ENCODE measurements around the gene OPN1MW.
"Not testable (repeated sequence)": the region's sequence is repeated elsewhere in the genome, so short reads cannot be mapped to it uniquely, and the experiment has no call there.

The OPN1MW gene

DNA sequence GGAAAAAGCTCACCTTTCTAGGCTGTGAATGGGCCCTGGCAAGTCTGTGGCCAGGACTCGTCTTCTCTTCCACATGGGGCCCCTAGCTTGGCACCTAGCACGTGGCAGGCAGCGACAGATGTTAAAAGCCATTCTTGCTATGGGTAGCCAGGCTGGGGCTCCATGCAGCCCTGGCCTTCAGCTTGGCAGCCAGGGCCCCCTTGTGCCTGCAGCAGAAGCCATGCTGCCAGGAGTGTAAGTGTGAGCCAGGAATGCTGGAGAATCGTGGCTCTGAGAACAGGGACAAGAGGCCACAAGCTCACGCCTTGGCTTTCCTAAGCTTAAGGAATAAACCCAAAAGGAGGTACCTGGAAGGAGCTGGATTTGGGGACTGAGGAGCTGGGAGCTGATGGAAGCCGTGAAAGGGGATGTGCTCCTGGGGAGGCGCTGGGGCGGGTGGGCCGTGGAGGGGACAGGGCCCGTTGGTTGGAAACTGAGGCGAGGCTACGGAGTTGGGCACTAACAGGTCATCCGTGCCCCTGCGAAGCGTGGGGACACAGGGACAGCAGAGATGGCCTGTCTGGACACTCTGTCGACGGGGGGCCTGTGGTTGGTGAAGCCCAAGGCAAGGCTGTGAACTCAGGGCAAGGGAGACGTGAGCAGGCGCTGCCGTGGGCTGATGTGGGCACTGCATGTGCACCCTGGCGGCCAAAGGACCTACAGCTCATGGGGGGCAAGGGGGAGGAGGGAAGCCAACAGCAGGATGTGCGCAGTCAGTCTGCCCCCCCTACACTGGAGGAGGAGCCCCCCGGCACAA lies 39.2 kb upstream of the OPN1MW start:
- H3K4me2 ChIP-seq (ENCODE audit: low read depth, low read length): no peak overlapping the region
- no peaks in the 10 kb centered on the region for H4K20me1 ChIP-seq (ENCODE audit: insufficient read depth, low read length)
- no peaks in the 10 kb centered on the region for H3K9me3 ChIP-seq (replicated peaks; ENCODE audit: insufficient read depth, low read length)
- no peaks in the 10 kb centered on the region for H3K79me2 ChIP-seq (ENCODE audit: low read length)
- H3K36me3 ChIP-seq (replicated peaks; ENCODE audit: insufficient read depth, low read length): no peaks in the 10 kb centered on the region
- no peak overlapping the region for H3K27ac ChIP-seq (ENCODE audit: low read length)
- no peak overlapping the region for H3K4me3 ChIP-seq (ENCODE audit: low read length)
- H3F3A ChIP-seq (ENCODE audit: insufficient read depth, low read length): no peaks in the 10 kb centered on the region
- H3K4me1 ChIP-seq (ENCODE audit: low read length): no peaks in the 10 kb centered on the region
- no peaks in the 10 kb centered on the region for H3K9me2 ChIP-seq (replicated peaks; ENCODE audit: insufficient read depth, low read length)
- no peak for TF ChIP-seq CTCF (IDR thresholded peaks at IDR 0.05; ENCODE audit: low read length)
- TF ChIP-seq EZH2phosphoT487 (IDR thresholded peaks at IDR 0.05; ENCODE audit: low read length): no peak
- no peak for TF ChIP-seq EZH2 (optimal IDR thresholded peaks at IDR 0.05; ENCODE audit: low read depth, low read length)
- H3K27me3 ChIP-seq (replicated peaks; ENCODE audit: insufficient read depth, low read length): no peaks in the 10 kb centered on the region
- no peak for DNase-seq
- H3K9ac ChIP-seq (ENCODE audit: low read length): no peak overlapping the region
- H2AFZ ChIP-seq (ENCODE audit: low read length): no peak overlapping the region

GRCh38 chrX:154144010-154144409 lies 38.4 kb upstream of the OPN1MW start, which contains the start of gene OPN1LW:
OPN1LW (plus strand) TSS chrX:154144243; CDS start chrX:154144284, 41 bp downstream.
- not testable (repeated sequence) for H4K20me1 ChIP-seq (ENCODE audit: insufficient read depth, low read length); H3K9me3 ChIP-seq (replicated peaks; ENCODE audit: insufficient read depth, low read length); H3K36me3 ChIP-seq (replicated peaks; ENCODE audit: insufficient read depth, low read length); H3F3A ChIP-seq (ENCODE audit: insufficient read depth, low read length); H3K27me3 ChIP-seq (replicated peaks; ENCODE audit: insufficient read depth, low read length); H3K79me2 ChIP-seq (ENCODE audit: low read length); H3K4me3 ChIP-seq (ENCODE audit: low read length); H3K4me1 ChIP-seq (ENCODE audit: low read length); H3K4me2 ChIP-seq (ENCODE audit: low read depth, low read length); H3K27ac ChIP-seq (ENCODE audit: low read length); DNase-seq; H2AFZ ChIP-seq (ENCODE audit: low read length); H3K9ac ChIP-seq (ENCODE audit: low read length); H3K9me2 ChIP-seq (replicated peaks; ENCODE audit: insufficient read depth, low read length)

- not testable (repeated sequence) for H3K27ac ChIP-seq (ENCODE audit: low read length); H3K27me3 ChIP-seq (replicated peaks; ENCODE audit: insufficient read depth, low read length); H3K4me3 ChIP-seq (ENCODE audit: low read length); H3K4me1 ChIP-seq (ENCODE audit: low read length); H3F3A ChIP-seq (ENCODE audit: insufficient read depth, low read length); H4K20me1 ChIP-seq (ENCODE audit: insufficient read depth, low read length); H2AFZ ChIP-seq (ENCODE audit: low read length); DNase-seq; H3K9me3 ChIP-seq (replicated peaks; ENCODE audit: insufficient read depth, low read length); H3K9ac ChIP-seq (ENCODE audit: low read length); H3K9me2 ChIP-seq (replicated peaks; ENCODE audit: insufficient read depth, low read length); H3K4me2 ChIP-seq (ENCODE audit: low read depth, low read length); H3K79me2 ChIP-seq (ENCODE audit: low read length); H3K36me3 ChIP-seq (replicated peaks; ENCODE audit: insufficient read depth, low read length)
These were observed 31.4 kb upstream of the OPN1MW start for GRCh38 chrX:154151030-154151429.

GRCh38 chrX:154156221-154156620 lies 26.2 kb upstream of the OPN1MW start:
- H3K79me2 ChIP-seq (ENCODE audit: low read length); DNase-seq; H2AFZ ChIP-seq (ENCODE audit: low read length); H4K20me1 ChIP-seq (ENCODE audit: insufficient read depth, low read length); H3K4me2 ChIP-seq (ENCODE audit: low read depth, low read length); H3K9me3 ChIP-seq (replicated peaks; ENCODE audit: insufficient read depth, low read length); H3K27ac ChIP-seq (ENCODE audit: low read length); H3K9me2 ChIP-seq (replicated peaks; ENCODE audit: insufficient read depth, low read length); H3K4me1 ChIP-seq (ENCODE audit: low read length); H3K27me3 ChIP-seq (replicated peaks; ENCODE audit: insufficient read depth, low read length); H3K36me3 ChIP-seq (replicated peaks; ENCODE audit: insufficient read depth, low read length); H3F3A ChIP-seq (ENCODE audit: insufficient read depth, low read length); H3K4me3 ChIP-seq (ENCODE audit: low read length); H3K9ac ChIP-seq (ENCODE audit: low read length): not testable (repeated sequence)

GRCh38 chrX:154157207-154157606 lies 25.2 kb upstream of the OPN1MW start:
- not testable (repeated sequence) for H3K79me2 ChIP-seq (ENCODE audit: low read length); H4K20me1 ChIP-seq (ENCODE audit: insufficient read depth, low read length); H3K36me3 ChIP-seq (replicated peaks; ENCODE audit: insufficient read depth, low read length); H2AFZ ChIP-seq (ENCODE audit: low read length); H3K27me3 ChIP-seq (replicated peaks; ENCODE audit: insufficient read depth, low read length); H3K9me3 ChIP-seq (replicated peaks; ENCODE audit: insufficient read depth, low read length); H3K4me2 ChIP-seq (ENCODE audit: low read depth, low read length); DNase-seq; H3K27ac ChIP-seq (ENCODE audit: low read length); H3K9me2 ChIP-seq (replicated peaks; ENCODE audit: insufficient read depth, low read length); H3F3A ChIP-seq (ENCODE audit: insufficient read depth, low read length); H3K4me1 ChIP-seq (ENCODE audit: low read length); H3K4me3 ChIP-seq (ENCODE audit: low read length); H3K9ac ChIP-seq (ENCODE audit: low read length)

- H3K4me3 ChIP-seq (ENCODE audit: low read length); H3K79me2 ChIP-seq (ENCODE audit: low read length); H3K9me3 ChIP-seq (replicated peaks; ENCODE audit: insufficient read depth, low read length); H3K36me3 ChIP-seq (replicated peaks; ENCODE audit: insufficient read depth, low read length); H3K27ac ChIP-seq (ENCODE audit: low read length); H3K9ac ChIP-seq (ENCODE audit: low read length); H2AFZ ChIP-seq (ENCODE audit: low read length); H3K27me3 ChIP-seq (replicated peaks; ENCODE audit: insufficient read depth, low read length); H4K20me1 ChIP-seq (ENCODE audit: insufficient read depth, low read length); H3K9me2 ChIP-seq (replicated peaks; ENCODE audit: insufficient read depth, low read length); DNase-seq; H3K4me2 ChIP-seq (ENCODE audit: low read depth, low read length); H3F3A ChIP-seq (ENCODE audit: insufficient read depth, low read length); H3K4me1 ChIP-seq (ENCODE audit: low read length): not testable (repeated sequence)
These were observed 23.1 kb upstream of the OPN1MW start for GRCh38 chrX:154159345-154159744.

- not testable (repeated sequence) for H3K4me3 ChIP-seq (ENCODE audit: low read length); H3K27me3 ChIP-seq (replicated peaks; ENCODE audit: insufficient read depth, low read length); DNase-seq; H3K4me1 ChIP-seq (ENCODE audit: low read length); H3K9me2 ChIP-seq (replicated peaks; ENCODE audit: insufficient read depth, low read length); H3K9me3 ChIP-seq (replicated peaks; ENCODE audit: insufficient read depth, low read length); H2AFZ ChIP-seq (ENCODE audit: low read length); H3K4me2 ChIP-seq (ENCODE audit: low read depth, low read length); H3K36me3 ChIP-seq (replicated peaks; ENCODE audit: insufficient read depth, low read length); H3K9ac ChIP-seq (ENCODE audit: low read length); H4K20me1 ChIP-seq (ENCODE audit: insufficient read depth, low read length); H3K79me2 ChIP-seq (ENCODE audit: low read length); H3F3A ChIP-seq (ENCODE audit: insufficient read depth, low read length); H3K27ac ChIP-seq (ENCODE audit: low read length)
These were observed 17.5 kb upstream of the OPN1MW start for GRCh38 chrX:154164902-154165301.

Data from MM.1S (cell line).